IPS DF 4.7 (cell line): ENCODE measurements around the gene DIS3L2.
"Not testable (repeated sequence)": the region's sequence is repeated elsewhere in the genome, so short reads cannot be mapped to it uniquely, and the experiment has no call there.

Experiments used
- DNase-seq: peaks from one replicate; pipeline ENCODE4 v3.0.0-alpha.2; 2013; ENCODE audit warnings: low spot score; ENCODE audit errors: extremely low read depth

DIS3L2 gene

GRCh38 chr2:232364806-232365594 lies 403.5 kb downstream of the DIS3L2 start:
- DNase-seq = not testable (repeated sequence)

- DNase-seq = no peak
Observed at GRCh38 chr2:232365621-232366321, 404.3 kb downstream of the DIS3L2 start.

- not testable (repeated sequence) for DNase-seq
Observed at GRCh38 chr2:232366461-232366860, 404.9 kb downstream of the DIS3L2 start.

- DNase-seq = no peak
Observed at GRCh38 chr2:232367016-232367415, 405.5 kb downstream of the DIS3L2 start.

GRCh38 chr2:232367591-232368233 lies 406.2 kb downstream of the DIS3L2 start:
- DNase-seq = no peak

GRCh38 chr2:232368311-232368731 lies 406.8 kb downstream of the DIS3L2 start:
- DNase-seq = no peak

- no peak for DNase-seq
Observed at GRCh38 chr2:232369126-232369951, 407.8 kb downstream of the DIS3L2 start.

- DNase-seq = not testable (repeated sequence)
Observed at GRCh38 chr2:232370007-232370406, 408.5 kb downstream of the DIS3L2 start.

- no peak for DNase-seq
Observed at GRCh38 chr2:232372231-232373208, 411.0 kb downstream of the DIS3L2 start.

- DNase-seq = no peak
Observed at GRCh38 chr2:232374356-232374755, 412.8 kb downstream of the DIS3L2 start.

GRCh38 chr2:232375164-232375563 lies 413.7 kb downstream of the DIS3L2 start:
- DNase-seq = no peak

- DNase-seq = no peak
Observed at GRCh38 chr2:232376260-232376659, 414.7 kb downstream of the DIS3L2 start.

GRCh38 chr2:232376713-232377112 lies 415.2 kb downstream of the DIS3L2 start:
- DNase-seq = no peak

- no peak for DNase-seq
Observed at GRCh38 chr2:232377319-232377718, 415.8 kb downstream of the DIS3L2 start.

GRCh38 chr2:232377841-232378734 lies 416.6 kb downstream of the DIS3L2 start:
- DNase-seq = no peak

- DNase-seq = not testable (repeated sequence)
Observed at GRCh38 chr2:232378735-232379151, 417.2 kb downstream of the DIS3L2 start, which contains the start of gene ALPP. Gene ALPP (plus strand): TSS chr2:232378751. CDS start chr2:232378803, 52 bp downstream.

GRCh38 chr2:232379610-232380590 lies 418.4 kb downstream of the DIS3L2 start:
- DNase-seq = not testable (repeated sequence)
